H1 (cell line): ENCODE data around the gene SLC35D2.

Experiments
- EZH2 ChIP-seq: fragments of 200-600 bp; sonication (generic); IDR thresholded peaks from 2 replicates; pipeline ENCODE4 v1.7.1; 2012; ENCODE audit warnings: low read depth, mild to moderate bottlenecking, moderate library complexity, low read length, inconsistent platforms; ENCODE audit not compliant: severe bottlenecking
- KDM5A ChIP-seq: fragments of 200-600 bp; IDR thresholded peaks from 2 replicates; pipeline ENCODE4 v1.7.1; 2012; ENCODE audit warnings: mild to moderate bottlenecking, low read length, inconsistent platforms, mixed read lengths
- TF ChIP-seq, protein P1 (sequence below), 3 experiments: IDR thresholded peaks; 1 replicate in 2 of 3; 2 replicates in 1 of 3; pipeline versions ENCODE4 v1.5.1 to v1.6.1; 2011; ENCODE audit warnings: low read length in 3 of 3, mild to moderate bottlenecking in 3 of 3, inconsistent platforms in 2 of 3, low read depth in 1 of 3, moderate library complexity in 1 of 3; ENCODE audit not compliant: insufficient read depth in 1 of 3; ENCODE audit errors: control extremely low read depth in 1 of 3
- TF ChIP-seq, protein P2 (sequence below): IDR thresholded peaks from 2 replicates; pipeline ENCODE4 v1.6.1; 2012; ENCODE audit warnings: inconsistent platforms

DNA sequence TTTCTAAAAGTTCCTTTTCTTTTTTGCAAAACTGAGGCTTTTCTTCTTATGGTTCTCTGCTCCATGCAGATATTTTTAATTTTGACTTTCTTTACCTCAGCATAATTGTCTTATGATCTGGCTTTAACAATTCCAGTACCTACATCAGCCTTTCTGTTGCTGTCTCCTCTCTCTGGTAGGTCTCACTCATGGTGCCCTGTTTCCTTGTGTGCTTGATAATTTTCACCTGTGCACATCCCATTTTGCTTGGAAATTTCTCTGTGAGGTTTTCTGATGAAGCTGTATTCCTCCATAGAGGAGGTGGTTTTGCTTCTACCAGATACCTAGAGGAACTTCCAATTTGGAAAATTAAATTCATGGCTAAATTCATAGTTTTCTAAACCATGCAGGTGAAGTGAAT lies 79.3 kb downstream of the SLC35D2 start:
- TF ChIP-seq, protein P1, sequence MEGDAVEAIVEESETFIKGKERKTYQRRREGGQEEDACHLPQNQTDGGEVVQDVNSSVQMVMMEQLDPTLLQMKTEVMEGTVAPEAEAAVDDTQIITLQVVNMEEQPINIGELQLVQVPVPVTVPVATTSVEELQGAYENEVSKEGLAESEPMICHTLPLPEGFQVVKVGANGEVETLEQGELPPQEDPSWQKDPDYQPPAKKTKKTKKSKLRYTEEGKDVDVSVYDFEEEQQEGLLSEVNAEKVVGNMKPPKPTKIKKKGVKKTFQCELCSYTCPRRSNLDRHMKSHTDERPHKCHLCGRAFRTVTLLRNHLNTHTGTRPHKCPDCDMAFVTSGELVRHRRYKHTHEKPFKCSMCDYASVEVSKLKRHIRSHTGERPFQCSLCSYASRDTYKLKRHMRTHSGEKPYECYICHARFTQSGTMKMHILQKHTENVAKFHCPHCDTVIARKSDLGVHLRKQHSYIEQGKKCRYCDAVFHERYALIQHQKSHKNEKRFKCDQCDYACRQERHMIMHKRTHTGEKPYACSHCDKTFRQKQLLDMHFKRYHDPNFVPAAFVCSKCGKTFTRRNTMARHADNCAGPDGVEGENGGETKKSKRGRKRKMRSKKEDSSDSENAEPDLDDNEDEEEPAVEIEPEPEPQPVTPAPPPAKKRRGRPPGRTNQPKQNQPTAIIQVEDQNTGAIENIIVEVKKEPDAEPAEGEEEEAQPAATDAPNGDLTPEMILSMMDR (IDR thresholded peaks at IDR 0.05; ENCODE audit: control extremely low read depth in 1 of 3, insufficient read depth in 1 of 3, low read depth in 1 of 3, low read length in 3 of 3), result no peak
- TF ChIP-seq EZH2 (no peak), KDM5A (no peak)
- TF ChIP-seq, protein P2, sequence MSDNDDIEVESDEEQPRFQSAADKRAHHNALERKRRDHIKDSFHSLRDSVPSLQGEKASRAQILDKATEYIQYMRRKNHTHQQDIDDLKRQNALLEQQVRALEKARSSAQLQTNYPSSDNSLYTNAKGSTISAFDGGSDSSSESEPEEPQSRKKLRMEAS, result no peak
